Activated CD8-positive, alpha-beta T cell treated with anti-CD3 and anti-CD28 coated beads for 36 hours (primary cell): Measurements from ENCODE around the gene BORCS5. TPM values are rescaled to one million over a fixed set of nuclear protein-coding genes. Genes with fewer than 3 reads are reported as not detected.

Experiments
- ATAC-seq: fragments of 200-7000 bp; cut with Tn5 transposase; one replicate; pipeline ENCODE4 v1.10.0; 2021; ENCODE audit warnings: mild to moderate bottlenecking, moderate library complexity
- CTCF ChIA-PET: fragments of 350-600 bp; sonication (Branson Sonifier 250); formaldehyde crosslinking; loops from one replicate; lab custom pipeline; 2021; ENCODE audit warnings: antibody characterized with exemption; lab: Charles Lee
- POLR2A ChIA-PET: fragments of 350-600 bp; sonication (Branson Sonifier 250); formaldehyde crosslinking; loops from one replicate; lab custom pipeline; 2021; ENCODE audit warnings: antibody characterized with exemption; lab: Charles Lee
- DNase-seq: peaks from one replicate; pipeline ENCODE4 v3.0.0-alpha.2; 2020
- H3K27ac Mint-ChIP-seq: one replicate; pipeline ENCODE4 v1.8.0; 2021; ENCODE audit warnings: mild to moderate bottlenecking, mixed read lengths
- H3K27me3 Mint-ChIP-seq: one replicate; pipeline ENCODE4 v1.8.0; 2021; ENCODE audit warnings: mixed read lengths
- H3K36me3 Mint-ChIP-seq: one replicate; pipeline ENCODE4 v1.8.0; 2021; ENCODE audit warnings: low read depth, mixed read lengths
- H3K4me1 Mint-ChIP-seq: one replicate; pipeline ENCODE4 v1.8.0; 2021; ENCODE audit warnings: low read depth, mixed read lengths
- H3K4me3 Mint-ChIP-seq: one replicate; pipeline ENCODE4 v1.8.0; 2021; ENCODE audit warnings: mild to moderate bottlenecking, moderate library complexity, mixed read lengths
- H3K9me3 Mint-ChIP-seq: one replicate; pipeline ENCODE4 v1.8.0; 2021; ENCODE audit warnings: mixed read lengths
- CTCF ChIP-seq: fragments of 200-600 bp; IDR thresholded peaks from one replicate; pipeline ENCODE4 v1.8.0; 2022; ENCODE audit warnings: antibody characterized with exemption, mild to moderate bottlenecking
- intact Hi-C: fragments of 100-400 bp; cut with micrococcal nuclease; formaldehyde crosslinking; loops from one replicate; pipeline ENCODE4 v1.10.0; 2022
- total RNA-seq, 2 experiments: library from RNA; stranded (reverse); gene quantifications; one replicate each; pipeline ENCODE4 v1.2.3, GENCODE V29; 2021

Gene BORCS5
- total RNA-seq, 2 experiments from 2014 or later = 31.5 to 32.9 TPM

- peak overlapping the region; percentile 63 for H3K27ac Mint-ChIP-seq
- DNase-seq (no peak), ATAC-seq (no peak)
- H3K4me3 Mint-ChIP-seq = no peak overlapping the region
- H3K4me1 Mint-ChIP-seq = peaks cover 40% of the 10 kb centered on the region
- TF ChIP-seq CTCF = no peak
- H3K36me3 Mint-ChIP-seq = peaks cover 25% of the 10 kb centered on the region
- no peaks in the 10 kb centered on the region for H3K27me3 Mint-ChIP-seq
- ChIA-PET POLR2A (no interaction called here), CTCF (no interaction called here)
- peaks cover 11% of the 10 kb centered on the region for H3K9me3 Mint-ChIP-seq
- intact Hi-C loops = no loop called here
Observed at GRCh38 chr12:12433203-12433731, 76.4 kb downstream of the BORCS5 start.

- H3K4me3 Mint-ChIP-seq = no peak overlapping the region
- TF ChIP-seq CTCF = no peak
- CTCF ChIA-PET = interaction anchor here (0.7 to 2.9 kb wide), 4 partner anchors 13 to 209 kb away, joined by 3 to 7 read pairs (median 4); no protein-coding TSS in a partner anchor
- DNase-seq (no peak), ATAC-seq (no peak)
- H3K27ac Mint-ChIP-seq = no peak overlapping the region
- intact Hi-C loops = no loop called here
- POLR2A ChIA-PET = interaction anchor here (0.7 to 1.1 kb wide), 2 partner anchors 77 to 125 kb away, joined by 3 to 4 read pairs; no protein-coding TSS in a partner anchor
- H3K27me3 Mint-ChIP-seq = no peaks in the 10 kb centered on the region
- peaks cover 33% of the 10 kb centered on the region for H3K36me3 Mint-ChIP-seq
- H3K9me3 Mint-ChIP-seq = peaks cover 11% of the 10 kb centered on the region
- H3K4me1 Mint-ChIP-seq = peaks cover 54% of the 10 kb centered on the region
Observed at GRCh38 chr12:12436831-12437345, 80.0 kb downstream of the BORCS5 start.

- Mint-ChIP-seq H3K27ac (peak overlapping the region; percentile 96), H3K4me3 (no peak overlapping the region), H3K27me3 (no peaks in the 10 kb centered on the region), H3K4me1 (peaks cover 61% of the 10 kb centered on the region), H3K9me3 (peaks cover 11% of the 10 kb centered on the region), H3K36me3 (peaks cover 36% of the 10 kb centered on the region)
- ChIA-PET CTCF (interaction anchor here (1.3 to 1.5 kb wide), 2 partner anchors 17 to 26 kb away, joined by 3 to 4 read pairs; no protein-coding TSS in a partner anchor), POLR2A (interaction anchor here (3.0 kb wide), 1 partner anchor 35 kb away, joined by 15 read pairs; no protein-coding TSS in a partner anchor)
- TF ChIP-seq CTCF = no peak
- DNase-seq (peak; percentile 75), ATAC-seq (peak; percentile 61)
- intact Hi-C loops = loop anchor here (5.0 kb wide), 1 partner anchor 38 kb away; no protein-coding TSS in a partner anchor
Observed at GRCh38 chr12:12439636-12440035, 82.8 kb downstream of the BORCS5 start.

- peak overlapping the region; percentile 96 for H3K27ac Mint-ChIP-seq
- POLR2A ChIA-PET = interaction anchor here (0.6 to 3.0 kb wide), 7 partner anchors 10 to 65 kb away, joined by 3 to 15 read pairs (median 4); no protein-coding TSS in a partner anchor
- ATAC-seq (no peak), DNase-seq (no peak)
- no peak for TF ChIP-seq CTCF
- H3K4me3 Mint-ChIP-seq = no peak overlapping the region
- H3K27me3 Mint-ChIP-seq = no peaks in the 10 kb centered on the region
- intact Hi-C loops = loop anchor here (5.0 kb wide), 1 partner anchor 36 kb away; no protein-coding TSS in a partner anchor
- CTCF ChIA-PET = interaction anchor here (0.8 to 2.6 kb wide), 6 partner anchors 16 to 295 kb away, joined by 3 to 12 read pairs (median 4); no protein-coding TSS in a partner anchor
- H3K36me3 Mint-ChIP-seq = peaks cover 32% of the 10 kb centered on the region
- H3K4me1 Mint-ChIP-seq = peaks cover 64% of the 10 kb centered on the region
- H3K9me3 Mint-ChIP-seq = peaks cover 11% of the 10 kb centered on the region
Observed at GRCh38 chr12:12440784-12441428, 84.0 kb downstream of the BORCS5 start.
